Measurements from ENCODE around the gene ACR.

Gene ACR

DNA sequence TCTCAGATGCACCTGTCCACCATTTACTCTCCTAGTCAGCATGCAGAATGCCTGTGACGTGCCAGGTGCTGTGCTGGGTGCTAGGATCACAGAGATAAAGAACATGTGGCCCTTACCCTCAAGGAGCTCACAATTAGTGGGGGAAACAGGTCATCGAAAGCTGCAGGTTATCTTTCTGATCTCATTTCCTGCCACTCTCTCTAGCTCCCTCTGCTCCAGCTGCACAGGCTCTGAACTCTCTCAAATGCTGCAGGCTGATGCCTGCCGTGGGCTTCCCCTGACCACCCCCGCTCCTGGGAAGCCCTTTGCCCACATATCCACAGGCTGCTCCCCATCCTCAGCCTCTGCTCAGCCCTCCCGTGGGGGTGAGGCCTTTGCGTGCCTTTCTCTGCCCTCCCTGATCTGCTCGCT is 35.7 kb upstream of the ACR start:
- in situ Hi-C loops (cut with MboI; ENCODE audit: low pct_unique_long_range_greater_than_20kb, low sequenced_read_pairs), result no loop called here
- DNase-seq, result no peak

DNA sequence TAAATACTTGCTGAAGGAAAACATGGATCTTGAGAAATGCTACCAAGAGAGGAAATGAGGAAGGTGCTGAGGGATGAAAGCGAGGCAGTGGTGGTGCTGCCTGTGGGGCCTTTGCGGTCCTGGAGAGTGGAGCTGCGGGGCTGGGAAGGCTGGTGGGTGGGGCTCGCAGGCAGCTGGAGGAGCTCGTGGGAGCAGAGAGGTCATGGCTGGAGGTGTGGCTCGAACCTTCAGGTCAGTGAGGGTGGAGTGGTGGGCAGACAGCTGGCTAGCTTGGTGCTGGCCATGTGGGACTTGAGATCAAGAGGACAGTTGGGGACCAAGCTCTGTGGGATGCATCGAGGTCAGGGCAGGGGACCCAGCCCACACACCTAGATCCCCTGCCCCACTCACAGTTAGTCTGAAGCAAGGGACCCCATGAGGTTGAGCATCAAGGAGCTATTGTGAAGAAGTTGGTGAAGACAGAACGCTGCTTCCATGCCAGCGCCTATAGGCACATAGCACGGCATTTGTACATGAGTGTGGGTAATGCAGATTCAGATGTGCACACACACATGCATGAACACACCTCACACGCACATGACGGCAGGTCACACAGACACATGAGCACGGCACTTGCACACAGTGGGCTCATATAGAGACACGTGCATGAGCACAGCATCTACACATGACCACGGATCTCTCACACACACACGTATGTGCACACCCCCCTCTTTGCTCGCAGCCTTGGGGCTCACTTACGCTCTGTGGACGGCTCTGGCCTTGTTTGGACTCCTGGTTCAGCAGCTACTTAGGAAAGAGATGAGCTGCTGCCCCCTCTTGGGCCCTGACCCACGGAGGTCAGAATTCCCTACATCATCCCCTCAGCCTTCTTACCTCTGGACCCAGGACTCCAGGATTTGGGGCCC is 34.9 kb upstream of the ACR start:
- DNase-seq, result no peak
- in situ Hi-C loops (cut with MboI; ENCODE audit: low pct_unique_long_range_greater_than_20kb, low sequenced_read_pairs), result no loop called here

DNA sequence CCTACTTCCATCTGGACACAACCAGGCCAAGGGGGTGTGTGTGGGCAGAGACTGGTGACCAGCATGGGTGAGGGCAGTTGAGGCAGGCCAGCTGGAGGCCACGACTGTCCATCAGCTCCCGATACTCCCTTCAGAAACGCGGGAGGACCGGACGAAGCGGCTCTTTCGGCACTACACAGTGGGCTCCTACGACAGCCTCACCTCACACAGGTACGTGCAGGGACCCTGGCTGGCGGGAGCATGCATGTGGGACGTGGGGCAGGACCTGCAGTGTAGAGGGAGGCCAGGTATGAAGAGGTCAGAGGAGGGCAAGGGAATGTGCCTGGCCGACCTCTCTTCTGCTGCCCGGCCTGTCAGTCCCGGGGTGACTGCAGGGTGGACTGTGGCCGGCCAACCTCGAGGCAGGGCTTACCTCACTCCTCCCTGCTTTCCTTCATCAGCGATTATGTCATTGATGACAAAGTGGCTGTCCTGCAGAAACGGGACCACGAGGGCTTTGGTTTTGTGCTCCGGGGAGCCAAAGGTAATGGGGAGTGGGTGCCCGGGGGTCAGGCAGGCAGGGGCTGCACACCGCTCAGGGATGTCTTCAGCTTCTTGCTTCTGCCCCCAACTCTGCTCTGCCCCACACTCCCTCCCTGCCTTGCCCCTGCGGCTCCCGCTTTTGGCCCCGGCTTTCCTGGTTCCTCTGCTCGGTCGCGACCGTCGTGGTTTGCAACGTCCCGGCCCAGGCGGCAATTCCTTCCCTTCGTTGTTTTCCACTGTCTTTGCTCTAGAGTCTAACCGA is 34.1 kb upstream of the ACR start:
- in situ Hi-C loops (cut with MboI; ENCODE audit: low pct_unique_long_range_greater_than_20kb, low sequenced_read_pairs), result no loop called here
- no peak for DNase-seq

DNA sequence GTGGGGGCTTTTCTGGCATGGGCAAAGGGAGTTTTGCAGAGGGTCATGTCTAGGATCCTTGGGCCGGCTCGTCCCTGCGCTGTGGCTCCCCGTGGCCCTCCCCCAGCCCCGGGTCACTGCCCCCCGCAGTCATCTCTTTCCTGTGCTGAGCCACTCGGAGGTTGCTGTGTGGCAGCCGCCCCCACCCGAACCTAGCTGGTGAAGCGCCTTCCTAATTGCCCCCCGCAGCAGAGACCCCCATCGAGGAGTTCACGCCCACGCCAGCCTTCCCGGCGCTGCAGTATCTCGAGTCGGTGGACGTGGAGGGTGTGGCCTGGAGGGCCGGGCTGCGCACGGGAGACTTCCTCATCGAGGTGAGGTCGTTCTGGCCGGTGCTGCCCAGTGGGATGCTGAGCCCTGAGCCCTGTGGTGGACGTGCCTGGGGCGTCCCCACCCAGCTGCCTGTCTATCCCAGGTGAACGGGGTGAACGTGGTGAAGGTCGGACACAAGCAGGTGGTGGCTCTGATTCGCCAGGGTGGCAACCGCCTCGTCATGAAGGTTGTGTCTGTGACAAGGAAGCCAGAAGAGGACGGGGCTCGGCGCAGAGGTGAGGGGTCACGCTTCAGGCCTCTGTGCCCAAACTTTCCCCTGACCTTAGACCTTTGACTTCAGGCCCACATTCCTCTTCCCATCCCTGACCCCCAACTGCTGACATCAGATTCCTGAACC is 33.3 kb upstream of the ACR start:
- no peak for DNase-seq
- in situ Hi-C loops (cut with MboI; ENCODE audit: low pct_unique_long_range_greater_than_20kb, low sequenced_read_pairs), result no loop called here

DNA sequence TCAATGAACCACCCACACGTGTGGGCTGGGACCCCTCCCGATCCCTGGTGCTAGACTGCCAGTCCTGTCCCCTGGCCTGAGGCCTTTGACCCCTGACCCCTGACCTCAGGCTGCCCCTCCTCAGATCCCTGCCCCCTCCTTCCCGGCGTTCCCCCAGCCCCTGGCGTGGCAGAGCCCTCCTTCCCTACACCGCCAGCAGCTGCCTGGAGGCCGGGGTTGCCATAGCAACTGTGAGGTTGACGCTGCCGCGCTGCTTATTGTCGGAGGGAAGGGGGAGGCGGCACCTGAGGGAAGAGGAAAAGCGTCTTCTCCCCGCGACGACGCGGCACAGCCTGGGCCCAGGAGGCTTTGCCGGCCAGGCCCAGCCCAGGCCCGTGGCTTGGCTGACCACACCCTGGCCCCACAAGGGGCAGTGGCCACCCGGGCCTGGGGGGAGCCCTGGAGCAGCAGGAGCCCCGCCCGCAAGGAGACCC is 32.7 kb upstream of the ACR start:
- in situ Hi-C loops (cut with MboI; ENCODE audit: low pct_unique_long_range_greater_than_20kb, low sequenced_read_pairs), result no loop called here
- DNase-seq, result no peak

DNA sequence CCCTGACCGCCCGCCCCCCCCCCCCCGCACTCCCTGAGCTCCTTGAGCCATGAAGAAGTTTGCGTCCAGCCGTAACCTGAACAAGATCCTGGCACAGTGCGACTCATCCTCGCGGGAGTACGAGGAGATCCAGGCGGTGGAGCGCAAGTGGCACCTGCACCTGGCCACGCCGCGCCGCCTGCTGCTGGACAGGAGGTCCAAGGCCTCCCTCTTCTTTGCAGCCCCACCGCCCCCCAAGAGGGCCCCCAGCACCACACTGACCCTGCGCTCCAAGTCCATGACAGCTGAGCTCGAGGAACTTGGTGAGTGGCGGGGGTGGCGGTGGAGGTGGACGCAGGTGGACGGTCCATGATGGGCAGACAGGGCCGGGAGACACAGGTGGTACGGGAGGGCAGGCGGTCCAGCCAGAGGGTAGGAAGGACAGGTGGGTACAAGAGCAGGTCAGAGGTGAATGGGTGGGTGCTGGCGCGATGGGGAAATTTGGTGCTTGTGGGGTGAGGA is 32.1 kb upstream of the ACR start:
- in situ Hi-C loops (cut with MboI; ENCODE audit: low pct_unique_long_range_greater_than_20kb, low sequenced_read_pairs), result no loop called here
- no peak for DNase-seq

DNA sequence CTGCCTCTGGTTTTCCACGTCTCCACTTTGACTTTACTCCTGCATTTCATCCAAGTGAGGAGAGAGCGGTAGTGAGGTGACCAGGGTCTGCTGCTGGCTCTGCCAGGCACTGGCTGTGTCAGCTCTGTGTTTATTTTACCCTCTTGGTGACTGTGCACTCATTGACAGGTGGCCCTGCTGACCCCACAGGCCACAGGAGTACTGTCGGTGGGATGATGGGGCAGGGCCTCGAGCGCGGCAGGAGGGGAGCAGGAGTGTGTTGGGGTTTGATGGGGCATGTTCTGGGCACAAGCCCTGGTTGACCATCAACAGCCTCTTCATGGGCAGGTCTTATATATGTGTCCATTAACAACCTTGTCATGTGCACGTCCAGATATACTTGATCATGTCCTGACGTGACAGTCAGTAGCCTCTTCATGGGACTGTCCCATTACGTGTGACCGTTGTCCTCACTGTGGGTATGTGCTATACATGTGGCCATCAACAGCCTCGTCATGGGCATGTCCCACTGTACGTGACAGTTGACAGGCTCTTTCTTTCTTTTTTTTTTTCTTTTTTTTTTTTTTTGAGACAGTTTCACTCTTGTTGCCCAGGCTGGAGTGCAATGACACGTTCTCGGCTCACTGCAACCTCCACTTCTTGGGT is 31.4 kb upstream of the ACR start:
- no peak for DNase-seq
- in situ Hi-C loops (cut with MboI; ENCODE audit: low pct_unique_long_range_greater_than_20kb, low sequenced_read_pairs), result no loop called here

DNA sequence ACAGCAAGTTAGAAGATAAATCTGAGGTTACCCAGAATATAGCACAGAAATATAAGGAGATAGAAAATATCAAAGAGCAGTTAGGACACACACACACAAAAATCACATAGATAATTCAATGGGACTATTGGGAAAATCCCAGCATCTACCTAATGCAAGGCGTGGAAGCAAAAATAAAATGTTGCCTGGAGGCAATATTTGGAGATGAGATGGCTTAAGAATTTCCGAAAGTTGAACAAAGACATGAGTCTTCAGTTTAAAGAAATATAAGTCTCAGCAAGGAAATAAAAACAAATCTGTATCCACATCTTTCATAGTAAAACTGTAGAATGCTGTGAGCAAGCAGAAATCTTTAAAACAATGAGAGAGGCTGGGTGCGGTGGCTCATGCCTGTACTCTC is 29.5 kb upstream of the ACR start:
- DNase-seq, result no peak
- in situ Hi-C loops (cut with MboI; ENCODE audit: low pct_unique_long_range_greater_than_20kb, low sequenced_read_pairs), result no loop called here

DNA sequence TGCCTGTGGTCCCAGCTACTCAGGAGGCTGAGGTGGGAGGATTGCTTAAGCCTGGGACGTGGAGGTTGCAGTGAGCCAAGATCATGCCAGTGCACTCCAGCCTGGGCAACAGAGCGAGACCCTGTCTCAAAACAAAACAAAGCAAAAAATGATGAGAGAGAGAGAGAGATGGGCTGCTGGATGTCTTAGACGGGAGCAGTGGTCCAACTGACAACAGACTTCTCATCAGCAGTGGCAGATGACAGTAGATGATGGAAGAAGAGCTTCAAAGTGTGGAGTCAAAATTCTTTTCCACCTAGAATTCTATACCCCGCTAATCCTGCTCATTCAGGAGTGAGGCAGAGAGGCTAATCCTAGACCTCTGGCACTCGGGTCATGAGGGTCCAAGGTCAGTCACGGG is 29.0 kb upstream of the ACR start:
- no peak for DNase-seq
- in situ Hi-C loops (cut with MboI; ENCODE audit: low pct_unique_long_range_greater_than_20kb, low sequenced_read_pairs), result no loop called here

DNA sequence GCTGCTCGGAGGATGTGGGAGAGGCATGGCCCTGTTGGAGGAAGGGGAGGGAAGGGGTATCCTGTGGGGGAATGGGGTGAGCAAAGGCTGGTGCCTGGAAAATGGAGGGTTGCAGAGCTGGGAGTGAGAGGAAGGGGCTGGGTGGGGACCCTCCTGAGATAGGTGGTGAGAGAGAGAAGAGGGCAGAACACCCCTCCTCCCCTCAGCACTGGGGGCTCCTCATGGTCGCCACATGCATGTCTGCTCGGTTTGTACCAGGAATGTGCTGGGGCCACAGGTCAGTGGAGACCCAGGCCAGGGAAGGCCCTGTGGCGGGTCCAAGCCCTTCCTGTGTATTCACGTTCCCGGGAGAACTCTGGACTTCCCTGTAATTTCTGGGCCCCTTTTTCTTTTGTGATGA is 27.8 kb upstream of the ACR start:
- in situ Hi-C loops (cut with MboI; ENCODE audit: low pct_unique_long_range_greater_than_20kb, low sequenced_read_pairs), result no loop called here

DNA sequence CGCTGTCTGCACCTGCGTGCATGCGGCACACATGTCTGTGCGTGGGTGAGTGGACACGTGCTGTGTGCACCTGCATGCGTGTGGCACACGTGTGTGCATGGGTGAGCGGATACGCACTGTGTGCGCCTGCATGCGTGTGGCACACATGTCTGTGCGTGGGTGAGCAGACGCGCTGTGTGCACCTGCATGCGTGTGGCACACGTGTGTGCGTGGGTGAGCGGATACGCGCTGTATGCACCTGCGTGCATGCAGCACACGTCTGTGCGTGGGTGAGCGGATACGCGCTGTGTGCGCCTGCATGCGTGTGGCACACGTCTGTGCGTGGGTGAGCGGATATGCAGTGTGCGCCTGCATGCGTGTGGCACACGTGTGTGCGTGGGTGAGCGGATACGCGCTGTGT is 27.1 kb upstream of the ACR start:
- in situ Hi-C loops (cut with MboI; ENCODE audit: low pct_unique_long_range_greater_than_20kb, low sequenced_read_pairs), result no loop called here

More for the DNA sequence above, 27.8 kb upstream of the ACR start:
- no peak for DNase-seq

DNA sequence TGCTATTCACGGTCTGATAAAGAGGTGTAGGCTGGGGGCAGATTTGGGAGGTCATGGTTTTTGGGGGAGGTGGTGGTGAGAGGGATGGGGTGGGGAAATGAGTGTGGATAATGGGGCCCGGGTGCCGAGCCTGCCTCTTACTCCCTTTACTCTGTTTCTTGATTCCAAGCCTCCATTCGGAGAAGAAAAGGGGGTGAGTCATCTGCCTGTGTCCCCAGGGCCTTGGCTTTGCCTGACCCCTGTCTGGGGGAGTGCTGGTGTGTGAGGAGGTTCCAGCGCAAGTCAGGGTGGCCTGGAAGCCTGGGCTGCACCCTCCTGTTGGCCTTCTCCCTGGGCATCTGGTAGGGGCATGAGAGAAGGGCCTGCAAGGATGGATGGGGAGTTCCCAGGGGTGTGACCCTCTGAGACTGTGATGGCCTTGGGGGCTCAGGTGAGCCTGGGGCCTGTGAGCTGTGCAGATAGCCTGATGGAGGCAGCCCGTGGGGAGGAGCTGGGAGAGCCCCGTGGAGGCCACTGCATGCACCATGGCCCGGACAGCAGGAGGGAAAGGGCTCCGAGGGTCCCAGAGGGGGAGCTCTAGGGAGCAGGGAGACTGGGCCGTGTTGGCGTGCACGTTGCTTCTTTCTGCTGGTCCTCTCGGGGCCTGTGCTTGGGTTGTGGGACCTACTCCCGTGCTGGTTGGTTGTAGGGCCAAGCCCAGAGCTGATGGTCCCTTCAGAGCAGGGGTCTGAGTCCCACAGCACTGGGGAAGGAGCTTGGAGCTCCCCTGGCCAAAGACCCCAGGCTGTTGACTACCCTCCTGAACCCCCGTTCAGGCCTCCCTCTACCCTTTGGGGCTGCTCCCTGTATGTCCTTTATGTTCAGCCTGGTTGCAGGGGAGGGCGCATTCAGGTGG is 26.3 kb upstream of the ACR start:
- in situ Hi-C loops (cut with MboI; ENCODE audit: low pct_unique_long_range_greater_than_20kb, low sequenced_read_pairs), result no loop called here
- DNase-seq, result no peak

More for the DNA sequence above, 27.1 kb upstream of the ACR start:
- no peak for DNase-seq

DNA sequence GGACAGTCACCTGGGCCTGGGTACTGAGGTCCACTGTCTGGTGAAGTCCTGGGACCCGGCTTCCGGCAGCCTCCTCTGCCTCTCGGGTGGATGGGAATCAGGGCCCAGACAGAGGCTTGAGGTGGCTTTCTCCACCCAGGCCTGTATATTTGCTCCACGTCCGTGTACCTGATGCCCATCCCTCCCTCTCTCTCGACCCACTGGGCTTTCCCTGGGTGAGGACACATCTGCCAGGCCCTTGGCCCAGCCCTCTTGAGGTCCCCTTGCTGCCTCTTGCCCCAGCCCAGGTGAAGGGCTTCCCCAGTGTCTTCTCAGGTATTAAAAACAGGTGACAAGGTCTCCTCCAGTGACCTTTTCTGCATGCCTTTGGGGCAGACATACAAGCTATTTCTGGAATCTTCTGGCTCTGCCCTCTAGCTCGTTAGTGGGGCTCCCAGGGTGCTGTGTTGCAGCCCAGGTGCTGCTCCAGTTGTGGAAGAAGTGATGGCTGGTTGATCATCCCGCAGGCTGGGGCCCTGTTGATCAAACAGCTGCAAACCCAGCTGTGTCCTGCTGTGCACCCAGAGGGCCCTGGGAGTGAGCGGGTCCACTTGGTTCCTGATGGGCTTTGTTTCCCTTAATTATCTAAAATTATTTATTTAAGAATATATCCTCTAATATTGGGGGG is 25.5 kb upstream of the ACR start:
- in situ Hi-C loops (cut with MboI; ENCODE audit: low pct_unique_long_range_greater_than_20kb, low sequenced_read_pairs), result no loop called here
- no peak for DNase-seq

DNA sequence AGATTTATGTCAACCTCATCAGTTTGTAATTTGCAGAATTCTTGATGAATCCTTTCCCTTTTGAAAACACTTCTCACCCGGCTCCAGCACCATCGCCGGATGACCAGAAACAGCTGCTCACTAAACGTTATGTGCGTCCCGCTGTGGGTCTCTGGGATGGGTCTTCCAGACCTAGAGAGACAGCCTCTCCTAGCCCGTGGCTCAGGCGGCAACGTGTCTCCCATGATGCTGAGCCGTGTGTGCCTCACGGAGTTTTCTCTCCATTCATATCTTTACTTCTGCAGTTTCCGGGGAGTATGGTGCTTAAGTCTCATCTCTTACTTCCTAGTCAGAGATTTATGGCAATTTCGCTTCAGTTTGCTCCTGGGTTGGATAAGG is 25.0 kb upstream of the ACR start:
- no peak for DNase-seq
- in situ Hi-C loops (cut with MboI; ENCODE audit: low pct_unique_long_range_greater_than_20kb, low sequenced_read_pairs), result no loop called here

DNA sequence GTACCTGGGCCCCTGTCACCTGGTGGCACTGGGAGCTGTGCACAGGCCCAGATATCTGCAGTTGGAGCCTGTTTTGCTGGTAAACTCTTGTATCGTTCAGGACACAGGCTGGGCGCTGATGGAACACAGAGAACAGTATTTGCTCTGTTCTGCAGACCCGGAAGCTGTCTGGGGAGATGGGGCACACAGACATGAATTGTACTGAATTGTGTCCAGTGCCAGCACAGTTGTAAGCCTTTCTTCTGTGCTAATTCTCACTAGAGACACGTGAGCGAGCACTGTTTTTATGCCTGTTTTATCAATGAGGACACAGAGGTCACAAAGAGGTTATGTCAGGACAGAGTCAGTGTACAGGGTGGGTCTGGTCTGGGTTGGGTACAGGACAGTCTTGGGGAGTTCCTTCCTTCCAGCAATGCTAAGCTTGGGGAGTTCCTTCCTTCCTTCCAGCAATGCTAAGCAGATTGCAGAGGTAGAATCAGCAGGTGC is 24.4 kb upstream of the ACR start:
- no peak for DNase-seq

DNA sequence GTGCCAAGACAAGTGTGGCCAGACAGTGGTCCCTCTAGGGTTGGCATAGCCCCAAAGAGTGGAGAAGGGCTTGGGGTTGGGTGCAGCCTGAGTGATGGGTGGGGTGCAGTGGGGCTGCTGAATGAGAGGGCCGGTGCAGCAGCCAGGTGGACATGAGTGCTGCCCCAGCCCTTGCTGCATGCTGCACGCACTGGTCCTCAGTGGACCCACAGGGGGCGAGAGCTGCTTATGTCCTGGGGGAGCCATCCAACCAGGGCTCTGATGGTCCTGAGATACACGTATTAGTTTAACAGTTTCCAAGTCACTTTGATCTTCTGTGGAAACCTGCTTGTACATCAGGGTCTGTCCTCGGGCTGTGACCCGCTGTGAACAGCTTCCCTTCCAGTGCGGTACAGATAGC is 23.9 kb upstream of the ACR start:
- in situ Hi-C loops (cut with MboI; ENCODE audit: low pct_unique_long_range_greater_than_20kb, low sequenced_read_pairs), result no loop called here
- no peak for DNase-seq

More for the DNA sequence above, 24.4 kb upstream of the ACR start:
- in situ Hi-C loops (cut with MboI; ENCODE audit: low pct_unique_long_range_greater_than_20kb, low sequenced_read_pairs), result no loop called here

DNA sequence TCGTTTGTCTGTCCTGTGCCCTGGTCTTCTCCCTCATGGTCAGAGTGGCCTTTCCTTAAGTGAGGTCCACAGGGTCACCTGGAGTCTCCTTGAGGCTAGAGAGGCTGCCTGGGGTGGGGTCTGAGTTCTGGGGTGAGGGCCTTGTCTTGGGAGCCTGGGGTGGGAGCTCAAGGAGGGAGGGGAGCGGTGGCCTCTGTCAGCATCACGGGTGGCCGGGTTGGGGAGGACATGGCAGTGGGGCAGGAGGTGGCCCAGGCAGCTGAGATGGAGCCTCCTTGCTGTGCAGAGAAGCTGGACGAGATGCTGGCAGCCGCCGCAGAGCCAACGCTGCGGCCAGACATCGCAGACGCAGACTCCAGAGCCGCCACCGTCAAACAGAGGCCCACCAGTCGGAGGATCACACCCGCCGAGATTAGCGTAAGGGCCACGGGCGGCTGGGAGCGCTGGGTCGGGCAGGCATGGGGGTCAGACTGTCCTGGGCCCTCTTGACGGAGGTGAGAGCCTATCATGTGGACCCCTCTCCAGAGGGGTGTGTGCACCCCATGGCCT is 23.3 kb upstream of the ACR start:
- in situ Hi-C loops (cut with MboI; ENCODE audit: low pct_unique_long_range_greater_than_20kb, low sequenced_read_pairs), result no loop called here
- DNase-seq, result no peak

Data from KBM-7 (cell line).